HG03103 (cell line): ENCODE data around the gene PDE8A.

Experiments used
- ATAC-seq: cut with Tn5 transposase; IDR thresholded peaks from one replicate; pipeline ENCODE4 v1.9.1; 2021; ENCODE audit warnings: low read depth; ENCODE audit not compliant: unreplicated experiment

PDE8A gene

DNA sequence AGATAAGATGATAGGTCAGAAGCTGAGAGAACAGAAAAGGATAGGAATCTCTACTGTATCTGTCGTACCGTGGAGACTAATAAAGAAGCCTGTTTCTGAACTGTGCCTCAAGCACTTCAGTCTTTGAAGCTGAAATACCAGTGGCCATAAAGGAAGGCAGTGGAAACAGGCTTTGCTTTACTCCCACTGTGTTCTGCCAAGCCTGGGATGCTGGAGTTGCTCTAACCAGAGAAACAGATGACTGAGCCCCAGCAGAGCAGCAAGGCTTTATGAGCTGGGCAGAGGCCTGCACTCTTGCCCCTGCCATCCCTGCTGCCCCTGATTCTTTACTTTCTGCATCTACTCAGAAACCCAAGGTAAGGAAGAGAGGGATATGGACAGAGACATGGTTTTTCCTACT lies 89.4 kb downstream of the PDE8A start:
- no peak for ATAC-seq

DNA sequence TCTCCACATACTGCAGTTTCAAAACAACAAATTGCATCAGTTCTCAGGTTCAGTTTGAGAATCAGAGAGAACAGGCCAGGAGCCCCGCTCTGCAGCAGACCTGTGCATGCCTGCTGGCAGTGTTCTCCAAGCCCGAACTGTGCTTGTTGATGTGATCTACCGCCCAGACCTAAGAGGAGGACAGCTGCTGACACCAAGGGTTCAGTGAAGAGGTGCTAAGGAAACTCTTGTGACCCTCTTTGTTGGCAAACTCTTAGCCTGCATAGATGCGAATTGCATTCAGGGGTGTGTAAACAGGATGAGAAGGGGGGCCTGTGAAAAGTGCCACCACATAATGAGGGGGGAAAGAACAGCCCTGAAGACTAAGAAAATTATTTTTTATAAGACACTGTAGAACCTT lies 89.8 kb downstream of the PDE8A start:
- no peak for ATAC-seq

DNA sequence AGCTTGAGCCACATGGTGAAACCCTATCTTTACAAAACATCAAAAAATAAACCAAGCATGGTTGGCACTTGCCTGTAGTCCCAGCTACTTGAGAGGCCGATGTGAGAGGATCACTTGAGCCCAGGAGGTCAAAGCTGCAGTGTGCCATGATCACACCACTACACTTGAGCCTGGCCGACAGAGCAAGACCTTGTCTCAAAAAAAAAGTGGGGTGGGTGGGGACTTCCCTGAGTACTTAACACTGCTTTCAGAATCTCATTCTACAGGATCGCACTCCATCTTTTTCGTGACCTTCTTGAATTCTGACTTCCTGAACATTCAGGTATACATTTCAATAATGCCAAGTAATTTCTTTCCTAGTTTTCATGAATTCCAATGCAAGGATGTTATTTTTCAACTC lies 91.3 kb downstream of the PDE8A start:
- ATAC-seq = no peak

DNA sequence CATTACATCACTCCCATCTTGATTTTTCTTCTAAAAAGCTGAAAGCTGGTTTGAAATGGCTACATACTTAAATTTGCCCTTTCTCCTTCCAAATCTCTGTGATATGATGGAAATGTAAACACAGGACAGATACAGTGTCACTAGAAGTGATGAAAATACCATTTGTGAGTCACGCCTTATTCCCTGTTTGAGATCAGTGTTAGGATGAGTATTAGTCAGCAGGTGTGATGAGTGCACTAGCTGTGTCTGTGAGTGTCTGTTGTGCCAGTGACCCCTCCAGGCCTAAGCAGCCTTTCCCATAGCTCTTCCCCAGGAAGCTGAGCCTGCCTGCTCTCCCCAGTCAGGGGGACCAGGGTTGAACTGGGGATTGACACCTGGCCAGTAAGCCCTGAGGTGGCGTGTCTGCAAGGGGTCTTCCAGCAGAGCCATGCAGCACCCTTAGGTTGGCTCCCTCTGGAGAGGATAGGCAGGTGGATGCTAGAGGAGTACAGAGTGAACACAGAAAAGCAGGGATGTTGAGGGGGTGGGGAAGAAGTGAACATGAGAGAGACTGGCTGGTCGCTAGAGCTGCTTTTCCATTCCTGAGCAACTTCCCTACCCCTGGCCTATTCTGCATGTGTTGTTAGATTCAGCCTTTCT lies 92.0 kb downstream of the PDE8A start:
- ATAC-seq = no peak

DNA sequence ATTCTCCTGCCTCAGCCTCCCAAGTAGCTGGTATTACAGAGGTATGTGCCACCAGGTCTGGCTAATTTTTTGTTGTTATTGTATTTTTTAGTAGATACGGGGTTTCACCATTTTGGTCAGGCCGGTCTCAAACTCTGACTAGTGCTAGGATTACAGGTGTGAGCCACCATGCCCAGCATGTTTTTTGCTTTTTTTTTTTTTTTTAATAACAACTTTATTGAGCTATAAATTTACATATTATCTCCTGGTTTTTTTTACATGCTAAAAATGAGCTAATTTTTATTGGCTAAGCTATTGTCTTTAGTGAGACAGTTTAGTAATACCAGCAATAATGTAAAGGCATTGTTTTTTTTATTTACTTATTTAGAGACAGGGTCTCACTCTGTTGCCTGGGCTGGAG lies 105.2 kb downstream of the PDE8A start:
- no peak for ATAC-seq

DNA sequence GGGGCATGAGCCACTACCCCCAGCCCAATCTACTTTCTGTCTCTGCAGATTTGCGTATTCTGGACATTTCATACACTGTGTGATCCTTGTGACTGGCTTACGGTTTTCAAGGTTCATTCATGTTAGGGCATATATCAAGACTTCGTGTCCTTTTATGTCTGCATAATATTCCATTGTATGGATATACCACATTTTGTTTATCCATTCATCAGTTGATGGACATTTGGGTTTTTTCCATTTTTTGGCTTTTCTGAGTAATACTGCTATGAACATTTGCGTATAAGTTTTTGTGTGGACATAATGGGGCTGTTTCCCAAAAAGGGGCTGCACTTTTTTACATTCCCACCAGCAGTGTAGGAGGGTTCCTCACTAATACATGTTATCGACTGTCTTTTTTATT lies 106.6 kb downstream of the PDE8A start:
- ATAC-seq = no peak

DNA sequence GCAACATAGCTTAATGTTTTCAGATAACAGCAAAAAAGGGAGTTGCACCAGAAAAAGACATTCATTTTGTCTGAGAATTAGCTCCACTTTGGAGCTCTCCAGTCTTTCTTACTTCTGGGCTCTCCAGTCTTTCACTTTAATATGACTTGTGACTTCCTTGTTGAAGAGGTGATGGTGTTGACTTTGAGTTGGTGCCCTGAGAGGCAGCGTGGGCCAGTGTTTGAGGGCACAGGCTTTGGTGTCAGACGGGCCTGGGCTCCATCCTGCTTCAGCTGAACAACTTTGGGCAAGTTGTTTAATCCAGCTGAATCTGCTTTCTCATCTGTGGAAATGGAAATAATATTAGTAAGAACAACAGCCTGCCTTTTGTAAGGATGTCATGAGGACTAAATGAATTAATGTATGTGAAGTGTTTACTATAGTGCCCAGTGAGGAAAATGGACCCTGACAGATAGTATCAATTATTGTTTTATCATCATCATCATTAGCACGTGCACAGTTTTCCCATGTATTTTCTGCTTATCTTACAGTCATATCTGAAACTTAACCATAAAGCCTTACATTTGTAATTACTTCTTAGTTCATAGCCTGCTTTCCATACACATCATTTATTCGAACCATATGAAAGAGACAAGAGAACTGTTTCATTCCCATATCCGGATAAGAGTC lies 108.4 kb downstream of the PDE8A start:
- ATAC-seq = no peak

DNA sequence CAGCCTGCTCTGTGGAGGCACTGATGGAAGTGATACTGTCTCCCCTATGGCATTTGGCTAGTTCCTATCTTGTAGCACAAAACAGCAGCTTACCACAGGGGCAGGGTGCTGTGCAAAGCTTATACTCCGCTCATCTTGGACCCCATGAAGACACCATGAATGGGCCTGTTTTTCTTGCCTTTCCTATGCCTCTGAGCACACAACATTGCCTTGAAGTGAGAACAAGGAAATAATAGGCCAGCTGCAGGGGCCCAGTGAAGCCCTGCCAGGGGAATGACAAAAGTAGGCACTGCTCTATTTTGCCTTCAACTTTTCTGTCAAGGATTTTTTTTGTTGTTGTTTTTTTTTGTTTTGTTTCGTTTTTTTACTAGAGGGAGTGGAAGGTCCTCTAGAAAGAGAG lies 110.3 kb downstream of the PDE8A start:
- no peak for ATAC-seq

DNA sequence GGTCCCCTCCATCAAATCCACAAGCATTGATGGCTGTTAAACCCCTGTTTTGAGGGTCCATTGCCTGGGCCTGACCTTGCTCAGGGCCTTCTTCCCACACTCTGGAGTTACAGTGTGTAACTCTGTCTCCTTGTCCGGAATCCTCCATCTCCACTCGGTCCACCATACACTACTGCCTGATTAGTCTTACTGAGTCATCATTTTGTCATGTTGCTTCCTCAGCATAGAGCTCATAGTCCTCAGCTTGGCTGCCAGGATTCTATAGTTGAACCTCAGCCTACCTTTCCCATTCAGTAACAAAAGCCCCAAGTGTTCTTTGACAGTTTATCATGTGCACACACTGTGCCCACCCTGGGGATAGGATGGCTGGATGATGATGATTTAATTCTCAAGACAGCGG lies 113.0 kb downstream of the PDE8A start:
- ATAC-seq = no peak

DNA sequence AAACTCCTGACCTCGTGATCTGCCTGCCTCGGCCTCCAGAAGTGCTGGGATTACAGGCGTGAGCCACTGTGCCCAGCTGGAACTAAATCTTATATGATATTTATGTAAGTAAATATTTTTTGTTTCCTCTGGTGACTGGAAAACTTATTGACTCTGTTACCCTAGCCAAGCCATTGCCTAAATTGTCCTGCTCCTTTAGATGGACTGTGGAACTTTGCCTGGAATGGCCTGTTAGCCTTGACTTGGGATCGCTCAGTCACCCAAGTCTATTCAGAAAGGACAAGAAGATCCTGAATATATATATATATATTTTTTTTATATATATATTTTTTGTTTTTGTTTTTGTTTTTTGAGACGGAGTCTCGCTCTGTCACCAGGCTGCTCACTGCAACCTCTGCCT lies 113.9 kb downstream of the PDE8A start:
- no peak for ATAC-seq

DNA sequence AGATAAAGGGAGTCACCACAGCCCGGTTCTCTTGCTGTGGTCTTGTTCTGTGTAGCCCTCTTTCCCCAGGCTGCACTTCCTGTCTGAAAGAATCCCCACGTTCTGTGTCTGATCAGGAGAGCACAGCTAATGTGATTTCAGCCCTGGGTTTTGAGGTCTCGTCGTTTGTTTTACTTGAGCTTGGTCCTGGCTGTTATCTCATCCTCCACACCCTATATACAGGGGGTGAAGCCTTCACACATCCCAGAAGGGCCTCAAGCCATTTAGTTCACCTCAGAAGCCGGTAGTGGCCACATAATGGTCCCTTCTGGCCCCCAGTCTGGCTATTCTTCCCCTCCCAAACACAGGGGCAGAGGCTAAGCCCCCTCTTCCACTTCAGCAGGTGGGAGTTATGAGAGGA lies 115.6 kb downstream of the PDE8A start:
- ATAC-seq = no peak

DNA sequence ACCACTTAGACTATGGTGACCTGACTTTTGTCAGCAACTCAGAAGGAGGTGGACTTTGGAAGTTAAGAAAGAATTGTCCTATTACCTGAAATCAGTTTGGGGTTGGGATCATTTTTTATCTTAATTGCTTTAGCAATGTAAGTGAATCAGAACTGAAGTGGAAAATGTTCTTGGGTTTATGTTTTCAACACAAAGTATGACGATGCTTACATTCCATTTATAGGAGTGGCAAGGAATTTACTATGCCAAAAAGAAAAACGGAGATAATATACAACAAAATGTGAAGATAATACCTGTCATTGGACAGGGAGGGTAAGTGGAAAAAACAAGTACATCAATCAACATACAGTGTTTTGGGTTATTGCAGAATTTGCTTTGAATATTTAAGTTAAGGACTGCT lies 116.1 kb downstream of the PDE8A start:
- ATAC-seq = no peak

DNA sequence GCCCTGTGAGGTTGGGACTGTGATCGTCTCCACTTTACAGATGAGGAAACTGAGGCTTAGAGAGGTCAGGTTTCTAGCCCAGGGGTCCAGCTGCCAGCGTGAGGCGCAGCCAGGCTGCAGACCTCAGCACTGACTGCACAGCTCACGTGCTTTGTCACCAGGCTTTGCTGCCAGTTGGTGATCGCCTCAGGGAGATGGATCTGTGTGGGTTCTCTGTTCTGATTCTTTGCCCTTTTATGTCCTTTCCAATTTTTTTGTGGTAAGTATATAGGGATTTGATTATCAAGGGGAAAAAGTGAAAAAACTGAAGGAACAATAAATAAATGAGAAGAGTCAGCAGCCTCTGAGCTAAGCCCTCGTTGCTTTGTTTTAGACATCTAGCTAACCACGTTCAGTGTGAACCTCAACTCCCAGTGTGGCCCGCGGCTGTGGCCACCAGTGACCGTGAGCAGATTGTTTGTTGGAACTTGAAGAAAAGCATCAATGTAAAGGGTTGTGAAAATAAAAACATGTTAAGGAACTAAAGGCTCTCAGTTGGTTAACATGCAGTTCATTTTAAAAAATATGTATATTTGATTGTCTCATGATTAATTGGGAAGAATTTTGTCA lies 117.6 kb downstream of the PDE8A start:
- ATAC-seq = no peak

DNA sequence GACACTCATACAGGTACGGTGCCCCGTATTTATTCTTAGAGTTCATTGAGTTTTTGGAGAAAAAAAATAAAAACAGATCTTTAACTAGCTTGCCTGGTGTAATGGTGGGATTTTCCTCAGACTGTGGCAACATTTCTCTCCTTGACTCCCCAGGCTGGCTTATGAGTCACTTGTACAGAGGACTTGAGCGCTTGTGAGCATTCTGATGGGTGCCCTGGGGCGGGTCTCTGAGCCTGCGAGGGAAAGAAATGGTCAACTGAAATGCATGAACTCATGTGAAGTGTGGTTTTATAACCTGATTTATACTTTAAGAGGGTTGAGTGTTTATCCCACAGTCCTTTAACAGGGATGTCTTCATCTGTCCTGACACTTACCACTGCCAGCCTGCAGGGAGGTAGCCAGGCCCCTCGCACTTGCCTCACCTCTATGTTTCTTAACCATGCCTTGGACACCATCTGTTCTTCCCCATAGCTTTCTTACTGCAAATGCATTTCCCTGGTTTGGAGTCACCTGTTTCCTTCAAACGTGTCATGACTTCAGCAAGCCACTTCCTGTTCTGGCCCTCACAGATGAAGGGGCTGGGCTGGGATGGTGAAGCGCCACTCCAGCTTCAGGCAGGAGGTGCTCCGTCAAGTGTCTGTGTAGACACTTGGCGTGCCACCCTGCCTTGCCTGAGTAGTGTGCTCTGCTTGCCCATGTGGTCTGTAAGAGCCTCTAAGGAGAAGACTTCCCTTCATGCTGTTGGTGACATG lies 118.7 kb downstream of the PDE8A start:
- no peak for ATAC-seq

DNA sequence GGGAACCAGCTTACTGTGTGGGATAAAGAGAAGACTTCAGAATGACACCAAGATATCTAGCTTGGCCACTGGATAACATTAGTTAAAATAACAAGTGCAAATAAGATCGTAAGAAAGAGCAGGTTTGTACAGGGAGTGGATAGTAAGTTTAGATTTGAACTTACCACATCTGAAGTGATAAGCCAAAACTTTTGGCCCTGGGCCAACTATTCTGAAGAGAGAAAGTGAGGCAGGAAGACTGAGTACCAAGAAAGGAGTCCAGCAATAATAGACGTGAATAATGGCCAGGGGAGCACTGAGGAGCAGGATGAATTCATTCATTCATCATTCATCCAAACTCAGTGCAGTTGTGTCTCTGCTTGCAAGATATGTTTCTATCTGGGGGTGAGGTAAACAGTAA lies 122.9 kb downstream of the PDE8A start:
- ATAC-seq = no peak

DNA sequence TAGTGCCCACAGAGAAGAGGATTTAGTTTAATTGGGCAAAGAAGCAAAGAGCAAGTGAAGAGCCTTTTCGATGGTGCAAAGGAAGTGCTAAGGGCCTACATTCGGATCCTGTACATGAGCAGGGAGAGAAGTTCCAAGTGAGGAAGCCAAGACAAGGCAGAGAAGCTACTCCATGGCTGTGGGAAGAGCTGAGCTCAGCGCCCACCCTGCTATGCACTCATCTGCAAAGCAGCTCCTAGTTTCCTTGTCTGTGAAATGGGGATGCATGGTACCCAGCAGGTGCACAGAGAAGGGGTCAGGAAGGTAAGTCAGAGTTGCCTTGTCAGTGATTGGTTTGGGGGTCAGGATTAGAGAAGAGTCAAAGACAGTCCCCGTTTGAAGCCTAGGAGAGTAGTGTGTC lies 126.5 kb downstream of the PDE8A start:
- no peak for ATAC-seq

DNA sequence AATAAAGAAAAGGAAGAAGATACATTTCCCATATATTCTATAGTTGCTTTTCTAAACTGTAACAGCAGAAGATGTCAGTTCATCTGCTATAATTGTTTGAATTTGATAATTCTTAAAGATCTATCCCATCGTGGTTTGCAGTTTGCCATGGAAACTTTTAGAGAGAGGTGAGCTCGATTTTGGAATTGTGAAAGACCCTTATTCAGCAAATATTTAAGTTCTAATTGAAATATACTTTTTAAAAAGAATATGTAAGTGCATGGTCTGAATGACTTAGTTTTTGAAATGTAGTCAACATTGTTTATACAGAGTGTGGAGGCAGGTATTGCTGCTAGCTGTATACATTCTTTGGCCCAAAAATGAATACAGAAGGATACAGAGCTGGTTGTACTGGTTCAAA lies 127.7 kb downstream of the PDE8A start:
- no peak for ATAC-seq

DNA sequence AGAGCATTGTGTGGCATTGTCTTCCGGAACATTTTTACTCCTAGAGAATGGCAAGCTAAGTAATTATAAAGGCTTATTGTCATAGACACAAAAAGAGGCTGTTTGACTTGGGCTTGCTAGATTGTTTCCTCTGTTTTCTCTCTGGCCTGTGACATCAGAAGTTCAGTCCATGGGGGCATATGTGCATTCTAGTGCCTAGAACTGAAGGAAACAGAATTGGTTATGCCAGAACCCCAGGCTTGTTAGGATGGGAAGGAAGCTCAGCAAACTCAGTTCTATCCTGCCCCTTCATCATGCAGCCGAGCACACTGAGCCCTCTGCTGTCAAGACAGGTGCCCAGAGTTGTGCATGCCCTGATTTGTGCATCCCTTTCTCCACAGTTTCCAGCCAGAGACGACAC lies 131.3 kb downstream of the PDE8A start:
- no peak for ATAC-seq

DNA sequence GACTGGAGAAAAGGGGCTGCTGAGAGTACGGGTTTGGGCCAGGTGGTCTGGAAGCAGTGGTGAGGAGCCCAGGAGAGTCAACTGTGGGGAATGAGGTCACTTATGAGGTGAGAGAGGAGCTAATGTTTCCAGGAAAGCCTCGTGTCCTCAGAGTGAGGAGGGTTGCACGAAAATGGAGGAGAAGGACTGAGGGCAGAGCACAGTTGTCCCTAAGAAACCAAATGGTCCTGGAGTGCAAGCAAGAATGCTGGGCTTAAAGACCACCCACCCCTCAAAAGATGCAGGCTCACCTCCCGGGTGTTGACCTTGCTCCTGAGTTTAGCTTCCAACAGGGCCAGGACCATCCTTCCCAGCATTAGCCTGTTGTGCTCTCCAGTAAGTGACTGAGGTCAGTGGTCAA lies 133.2 kb downstream of the PDE8A start:
- no peak for ATAC-seq

DNA sequence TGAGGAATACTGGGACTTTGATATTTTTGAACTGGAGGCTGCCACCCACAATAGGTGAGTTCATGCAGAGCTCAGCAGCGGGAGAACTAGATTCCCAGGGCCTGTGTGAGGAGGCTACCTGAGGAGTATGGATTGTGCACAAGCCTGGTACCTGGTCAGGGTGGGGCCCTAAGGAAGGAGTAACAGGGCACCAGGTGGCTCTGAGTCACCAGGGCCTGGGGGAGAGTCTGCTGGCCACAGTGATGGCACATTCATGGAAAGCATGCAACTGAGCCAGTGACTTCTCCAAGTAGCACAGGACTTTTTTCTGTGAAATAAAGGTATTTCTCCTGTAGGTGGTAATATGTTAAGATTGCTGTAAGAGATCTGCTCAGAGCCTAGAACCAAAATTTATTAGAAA lies 134.4 kb downstream of the PDE8A start:
- ATAC-seq = no peak

DNA sequence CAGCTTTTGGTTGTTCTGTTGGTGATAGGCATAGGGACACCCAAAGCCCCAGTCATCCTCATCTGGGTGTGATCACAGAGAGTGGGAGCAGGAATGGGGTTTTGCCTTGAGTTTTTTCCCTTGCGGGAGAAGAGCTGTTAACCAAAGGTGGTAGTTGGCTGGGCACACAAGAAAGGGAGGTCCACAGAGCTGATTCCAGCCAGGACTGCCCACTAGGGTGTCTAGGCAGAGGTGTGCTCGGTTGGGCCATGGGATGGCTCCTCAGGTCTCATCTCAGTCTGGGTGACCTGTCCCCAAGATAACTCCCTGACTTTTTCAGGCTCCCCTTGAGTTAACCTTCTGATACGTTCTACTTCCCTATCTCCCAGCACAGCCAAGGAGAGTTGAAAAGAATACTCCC lies 134.8 kb downstream of the PDE8A start:
- no peak for ATAC-seq
